HepG2 (cell line): ENCODE results near the gene MED9. TPM values are rescaled to one million over a fixed set of nuclear protein-coding genes. Genes with fewer than 3 reads are reported as not detected.
"Not testable (repeated sequence)": the region's sequence is repeated elsewhere in the genome, so short reads cannot be mapped to it uniquely, and the experiment has no call there.

Experiments used
- ATAC-seq: fragments of 200-7000 bp; cut with Tn5 transposase; 3 replicates; pipeline ENCODE4 v1.9.1; 2020; ENCODE audit warnings: mild to moderate bottlenecking, moderate library complexity
- BruUV-seq: library from RNA; stranded (reverse); fragments of 400-500 nt; replicated peaks from 2 replicates; lab custom pipeline; 2021; lab: Mats Ljungman, UMichigan
- CTCF ChIA-PET: fragments of 300-600 bp; formaldehyde crosslinking; extraction: SDS; loops from one replicate; lab custom pipeline; 2021; ENCODE audit warnings: low total read pairs, inconsistent platforms, low intra/inter-chr PET ratio; lab: Yijun Ruan, JAX
- POLR2A ChIA-PET: fragments of 350-600 bp; sonication (Branson Sonifier 250); formaldehyde crosslinking; loops from one replicate; lab custom pipeline; 2020; ENCODE audit warnings: antibody characterized with exemption, inconsistent platforms; lab: Yijun Ruan, JAX
- DNase-seq: peaks from one replicate; pipeline ENCODE4 v3.0.0-alpha.2; 2015; ENCODE audit warnings: low spot score
- FAIRE-seq: peaks from 3 replicates; lab custom pipeline; 2011; peaks lifted over from hg19 to GRCh38; lab: Jason Lieb, UNC
- H2AFZ ChIP-seq: one replicate; pipeline ENCODE4 v1.6.1; 2011; ENCODE audit warnings: low read length, inconsistent platforms
- H3K27ac ChIP-seq: fragments of 300-600 bp; 3 replicates; pipeline ENCODE4 v1.8.0; 2011; ENCODE audit warnings: mixed run types, mild to moderate bottlenecking, mixed read lengths, low read length, inconsistent platforms; ENCODE audit not compliant: insufficient read depth; ENCODE audit errors: extremely low read length
- H3K27me3 ChIP-seq, 2 experiments: fragments of 200-600 bp in 1 of 2; 2 replicates in 1 of 2; 3 replicates in 1 of 2; pipeline versions ENCODE4 v1.6.0 to v1.8.0; 2011; ENCODE audit warnings: low read length in 2 of 2, mild to moderate bottlenecking in 2 of 2, moderate library complexity in 2 of 2, inconsistent platforms in 1 of 2; ENCODE audit not compliant: insufficient read depth in 2 of 2, control insufficient read depth in 1 of 2
- H3K36me3 ChIP-seq, 2 experiments: fragments of 200-600 bp in 1 of 2; replicated peaks in 1 of 2; 2 replicates in 1 of 2; 3 replicates in 1 of 2; pipeline versions ENCODE4 v1.5.1 to v1.8.0; 2011; ENCODE audit warnings: low read length in 2 of 2, inconsistent platforms in 1 of 2; ENCODE audit not compliant: insufficient read depth in 2 of 2, control insufficient read depth in 1 of 2
- H3K4me1 ChIP-seq: 2 replicates; pipeline ENCODE4 v1.5.1; 2012; ENCODE audit warnings: low read length, inconsistent platforms; ENCODE audit not compliant: insufficient read depth
- H3K4me2 ChIP-seq: 2 replicates; pipeline ENCODE4 v1.6.0; 2011; ENCODE audit warnings: low read depth, low read length, inconsistent platforms
- H3K4me3 ChIP-seq, 3 experiments: fragments of 200-600 bp in 1 of 3; sonication (generic), shearing (Covaris generic) in 1 of 3; replicated peaks in 1 of 3; 2 replicates each; pipeline ENCODE4 v1.5.1; 2011 to 2016; ENCODE audit warnings: low read length in 3 of 3, inconsistent platforms in 2 of 3, low read depth in 2 of 3, mild to moderate bottlenecking in 2 of 3, control low read depth in 1 of 3, mixed read lengths in 1 of 3; ENCODE audit not compliant: insufficient read depth in 1 of 3
- H3K79me2 ChIP-seq: one replicate; pipeline ENCODE4 v1.6.1; 2011; ENCODE audit warnings: low read length, inconsistent platforms; ENCODE audit not compliant: insufficient read depth
- H3K9ac ChIP-seq: 2 replicates; pipeline ENCODE4 v1.6.0; 2011; ENCODE audit warnings: mild to moderate bottlenecking, low read depth, low read length, inconsistent platforms; ENCODE audit not compliant: insufficient read depth
- H3K9me3 ChIP-seq: 2 replicates; pipeline ENCODE4 v1.5.1; 2012; ENCODE audit warnings: mild to moderate bottlenecking, low read length
- H4K20me1 ChIP-seq: 2 replicates; pipeline ENCODE4 v1.6.0; 2011; ENCODE audit warnings: inconsistent platforms, mild to moderate bottlenecking, low read length, moderate library complexity; ENCODE audit not compliant: insufficient read depth
- ATRX ChIP-seq: sonication (generic); formaldehyde crosslinking; IDR thresholded peaks from 2 replicates; pipeline ENCODE4 v1.4.0; 2020; ENCODE audit warnings: missing genetic modification reagents, borderline replicate concordance
- RBFOX2 ChIP-seq: fragments of 200-400 bp; formaldehyde crosslinking; IDR thresholded peaks from 2 replicates; pipeline ENCODE4 v1.6.1; 2017; ENCODE audit warnings: low read depth, mild to moderate bottlenecking, low read length
- ZFX ChIP-seq: sonication (generic); formaldehyde crosslinking; IDR thresholded peaks from 2 replicates; pipeline ENCODE4 v1.4.0; 2020; ENCODE audit warnings: mild to moderate bottlenecking, low read depth, missing genetic modification reagents, moderate library complexity
- WGBS: methylation state at CpG from one replicate; pipeline ENCODE4 v1.1.6; 2017; ENCODE audit warnings: low lambda C conversion rate; 5-methylcytosine and 5-hydroxymethylcytosine counted together
- in situ Hi-C: cut with HindIII; loops from 2 replicates; pipeline ENCODE4 v1.10.0; 2017; ENCODE audit warnings: low pct_unique_long_range_greater_than_20kb; ENCODE audit not compliant: extremely low pct_ligation_motif_present
- intact Hi-C: fragments of 100-400 bp; cut with micrococcal nuclease; formaldehyde crosslinking; loops from one replicate; pipeline ENCODE4 v1.10.0; 2022; ENCODE audit not compliant: unreplicated experiment
- polyA plus RNA-seq, 8 experiments: library from polyadenylated mRNA; depleted of rRNA in 3 of 8; stranded (reverse) in 7 of 8; unstranded in 1 of 8; fragments of >200 nt; fragmentation: Illumina TruSeq in 4 of 8; extraction: Trizol in 4 of 8; gene quantifications; 2 replicates each; pipeline versions ENCODE4 v1.2.1 to v1.2.3, GENCODE V29; 2011 to 2016; ENCODE audit warnings: low read depth in 4 of 8, missing spikeins in 1 of 8, mixed read lengths in 1 of 8; ENCODE audit not compliant: insufficient read depth in 1 of 8
- total RNA-seq, 5 experiments: library from RNA; depleted of rRNA; stranded (reverse); fragments of >200 nt; fragmentation: Illumina TruSeq; extraction: Trizol; gene quantifications; 2 replicates each; pipeline ENCODE4 v1.2.3, GENCODE V29; 2016; ENCODE audit warnings: low read depth in 1 of 5

The MED9 gene
- total and polyA plus RNA-seq, 2 of the 13 experiments (the other 11 are each of a cell fraction or from before 2014, with no cell fraction given) = 11.9 to 15.1 TPM

GRCh38 chr17:17486416-17486815 lies 9.6 kb downstream of the MED9 start:
- H3K9me3 ChIP-seq, CTCF ChIA-PET, FAIRE-seq, ATAC-seq, H3K9ac ChIP-seq, H3K4me3 ChIP-seq, intact Hi-C loops, H3K27me3 ChIP-seq, BruUV-seq, H3K27ac ChIP-seq, DNase-seq, H3K4me2 ChIP-seq, in situ Hi-C loops, H2AFZ ChIP-seq, H4K20me1 ChIP-seq: not testable (repeated sequence)
- WGBS = 100% methylated on average over 12 of the region's 23 CpGs
- TF ChIP-seq RBFOX2 = 0 out of 2 replicates have a peak, but pooled peaks have one; percentile 37
- POLR2A ChIA-PET = interaction anchor here (1.2 kb wide), 1 partner anchor 10 kb away, joined by 8 read pairs; the partner anchor contains the start of gene RASD1
- H3K79me2 ChIP-seq = peaks cover 32% of the 10 kb centered on the region
- peaks cover 15 to 43% of the 10 kb centered on the region in 2 experiments; a peak in 4 of 5 replicates for H3K36me3 ChIP-seq
- H3K4me1 ChIP-seq = peaks cover 38% of the 10 kb centered on the region

GRCh38 chr17:17487998-17488397 lies 11.2 kb downstream of the MED9 start:
- DNase-seq (no peak), ATAC-seq (no peak), FAIRE-seq (no peak)
- 90% methylated on average over 2 of the region's 2 CpGs for WGBS
- intact Hi-C loops = no loop called here
- Histone ChIP-seq H3K27ac (no peak overlapping the region), H4K20me1 (0 out of 2 replicates have a peak, but pooled peaks cover 2% of the 10 kb centered on the region), H3K4me3 (no peak overlapping the region), H3K9me3 (no peaks in the 10 kb centered on the region), H3K9ac (no peak overlapping the region), H3K36me3 (peaks cover 17 to 45% of the 10 kb centered on the region in 2 experiments; a peak in 4 of 5 replicates), H2AFZ (no peak overlapping the region), H3K27me3 (no peaks in the 10 kb centered on the region), H3K4me2 (no peak overlapping the region), H3K79me2 (peaks cover 16% of the 10 kb centered on the region), H3K4me1 (peaks cover 28% of the 10 kb centered on the region)
- ChIA-PET CTCF (no interaction called here), POLR2A (no interaction called here)
- in situ Hi-C loops = no loop called here
- TF ChIP-seq ZFX (CRISPR knock-in tag) (no peak), ATRX (CRISPR knock-in tag) (no peak)
- no TSS peak for BruUV-seq
